Activated CD4-positive, alpha-beta T cell treated with anti-CD3 and anti-CD28 coated beads, Interleukin-2, amount 50 U/mL, for 1 hour (primary cell): ENCODE measurements around the gene LAMC3.
"Not testable (repeated sequence)": the region's sequence is repeated elsewhere in the genome, so short reads cannot be mapped to it uniquely, and the experiment has no call there.

Source experiments
- DNase-seq: peaks from one replicate; pipeline ENCODE4 v3.0.0-alpha.2; 2020

The LAMC3 gene

DNA sequence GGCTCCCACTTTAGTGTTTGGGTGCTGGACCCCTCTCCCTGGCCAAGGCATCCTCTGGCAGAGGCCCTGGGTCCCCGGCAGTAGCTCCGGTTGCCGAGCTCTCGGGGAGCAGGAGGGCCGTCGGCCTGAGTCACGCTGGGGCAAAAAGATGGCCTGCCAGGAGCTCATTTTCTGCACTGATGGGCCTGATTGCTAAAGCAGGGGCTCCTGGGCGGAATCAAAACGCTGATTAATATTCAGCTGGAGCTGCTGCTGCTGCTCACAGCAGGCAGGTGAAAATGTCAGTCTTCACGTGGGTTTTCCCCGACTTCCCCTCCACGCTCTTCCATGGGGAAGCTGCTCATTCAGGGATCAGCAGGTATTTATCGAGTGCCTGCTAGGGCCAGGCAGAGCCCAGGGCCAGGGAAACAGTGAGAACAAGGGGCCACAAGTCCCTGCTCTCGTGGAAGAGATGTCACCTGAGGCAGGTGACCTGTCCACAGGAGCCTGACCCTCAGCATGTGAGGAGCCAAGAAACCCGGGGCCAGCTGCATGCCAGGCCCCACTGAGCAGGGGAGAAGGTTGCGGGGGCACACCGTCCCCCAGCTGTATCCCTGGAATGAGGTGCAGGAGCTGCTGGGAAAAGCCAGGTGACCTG lies 22.1 kb downstream of the LAMC3 start:
- no peak for DNase-seq

DNA sequence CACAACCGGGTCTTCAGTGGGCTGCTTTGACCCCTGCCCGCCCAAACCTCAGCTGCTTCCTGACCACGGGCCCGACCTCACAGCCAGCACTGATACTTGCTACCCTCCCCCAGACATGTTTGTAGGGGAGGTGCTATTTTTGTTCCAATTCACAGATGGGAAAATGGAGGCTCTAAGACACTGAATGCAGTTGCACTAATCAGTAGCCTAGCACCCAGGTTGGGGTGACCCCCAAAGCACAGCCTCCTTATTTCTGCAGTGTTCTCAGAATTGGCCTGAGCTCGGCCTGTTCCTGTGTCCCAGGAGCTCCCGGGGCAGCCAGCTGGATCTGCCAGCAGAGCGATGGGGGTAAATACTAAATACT lies 22.6 kb downstream of the LAMC3 start:
- DNase-seq: no peak

DNA sequence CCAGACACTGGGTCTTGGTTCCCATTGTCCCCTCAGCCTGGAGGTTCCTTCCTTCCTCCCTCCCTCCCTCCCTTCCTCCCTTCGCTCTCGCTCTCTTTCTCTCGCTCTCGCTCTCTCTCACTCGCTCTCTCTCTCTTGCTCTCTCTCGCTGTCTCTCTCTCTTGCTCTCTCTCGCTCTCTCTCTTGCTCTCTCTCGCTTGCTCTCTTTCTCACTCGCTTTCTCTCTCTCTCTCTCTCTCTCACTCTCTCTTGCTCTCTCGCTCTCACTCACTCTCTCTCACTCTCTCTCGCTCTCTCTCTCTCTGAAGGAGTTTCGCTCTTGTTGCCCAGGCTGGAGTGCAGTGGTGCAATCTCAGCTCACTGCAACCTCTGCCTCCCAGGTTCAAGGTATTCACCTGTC lies 23.4 kb downstream of the LAMC3 start:
- no peak for DNase-seq

DNA sequence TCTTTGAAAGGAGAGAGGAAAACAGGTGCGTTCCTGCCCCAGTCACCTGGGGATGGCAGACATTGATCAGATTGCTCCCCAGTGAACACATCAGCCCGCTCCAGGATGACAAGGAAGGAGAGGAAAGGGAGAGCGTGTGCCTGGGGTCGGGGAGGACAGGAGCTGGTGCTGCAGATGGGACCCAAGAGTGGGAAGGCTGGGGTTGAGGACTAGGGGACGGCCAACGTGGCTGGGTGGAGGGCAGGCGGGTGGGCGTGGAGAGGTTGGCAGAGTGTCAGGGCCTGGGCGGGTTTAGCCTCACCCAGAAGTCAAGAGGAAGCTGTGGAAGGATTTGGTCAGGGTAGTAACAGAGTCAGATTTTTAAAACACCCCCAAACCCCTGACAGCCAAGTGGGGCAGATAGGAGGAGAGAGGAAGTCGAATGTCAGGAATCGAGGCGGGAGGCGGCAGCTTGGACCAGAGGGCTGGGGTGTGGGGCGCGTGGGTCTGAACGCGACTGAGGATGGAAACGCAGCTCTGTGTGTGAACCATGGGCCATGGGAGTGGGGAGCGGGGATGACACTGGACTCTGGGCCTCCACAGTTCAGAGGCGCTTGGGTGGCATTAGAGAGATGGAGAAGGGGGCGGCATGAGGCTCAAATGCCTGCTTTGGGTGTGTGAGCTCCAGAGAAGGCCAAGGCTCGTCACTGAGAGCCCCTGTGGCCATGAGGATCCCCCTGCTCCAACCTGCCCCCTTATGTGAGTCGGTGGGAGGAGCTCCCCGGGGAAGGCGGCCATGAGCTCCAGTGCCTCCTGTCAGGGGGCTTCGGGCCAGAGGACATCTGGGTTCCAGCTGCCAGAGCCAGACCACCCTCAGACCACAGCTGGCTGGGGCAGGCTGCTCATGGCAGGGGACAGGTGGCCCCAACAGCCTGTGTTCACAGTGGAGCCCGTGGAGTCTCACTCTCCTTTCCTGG lies 24.6 kb downstream of the LAMC3 start:
- no peak for DNase-seq

DNA sequence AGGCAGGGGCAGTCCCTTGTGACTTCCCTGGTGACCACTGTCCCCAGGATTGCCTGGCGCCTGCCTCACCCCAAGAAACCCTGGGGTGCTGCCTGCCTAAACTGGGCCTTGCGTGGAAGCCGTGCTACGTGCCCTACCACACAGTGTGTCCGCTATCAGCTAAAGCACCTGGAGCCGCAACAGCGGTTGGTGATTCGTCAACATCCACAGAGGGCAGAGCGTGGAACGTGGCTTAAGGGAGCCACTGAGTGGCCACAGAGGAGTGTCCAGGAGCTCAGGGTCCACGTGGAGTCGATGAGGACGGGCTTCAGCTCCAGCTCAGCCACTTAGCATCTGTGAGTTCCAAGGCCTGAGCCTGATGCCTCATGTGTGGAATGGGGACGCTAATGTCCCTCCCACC lies 25.3 kb downstream of the LAMC3 start:
- DNase-seq: no peak

DNA sequence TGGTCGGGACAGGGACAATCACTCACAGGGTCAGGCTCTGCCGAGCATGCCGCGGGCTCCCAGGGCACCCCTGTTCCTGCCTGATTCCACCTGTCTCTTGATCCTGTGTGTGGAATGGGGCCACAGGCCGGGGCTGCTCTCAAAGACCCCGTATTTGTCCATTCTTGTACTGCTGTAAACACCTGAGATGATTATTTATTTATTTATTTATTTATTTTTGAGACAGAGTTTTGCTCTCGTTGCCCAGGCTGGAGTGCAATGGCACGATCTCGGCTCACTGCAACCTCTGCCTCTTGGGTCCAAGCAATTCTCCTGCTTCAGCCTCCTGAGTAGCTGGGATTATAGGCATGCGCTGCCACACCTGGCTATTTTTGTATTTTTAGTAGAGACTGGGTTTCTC lies 25.8 kb downstream of the LAMC3 start:
- DNase-seq: not testable (repeated sequence)

DNA sequence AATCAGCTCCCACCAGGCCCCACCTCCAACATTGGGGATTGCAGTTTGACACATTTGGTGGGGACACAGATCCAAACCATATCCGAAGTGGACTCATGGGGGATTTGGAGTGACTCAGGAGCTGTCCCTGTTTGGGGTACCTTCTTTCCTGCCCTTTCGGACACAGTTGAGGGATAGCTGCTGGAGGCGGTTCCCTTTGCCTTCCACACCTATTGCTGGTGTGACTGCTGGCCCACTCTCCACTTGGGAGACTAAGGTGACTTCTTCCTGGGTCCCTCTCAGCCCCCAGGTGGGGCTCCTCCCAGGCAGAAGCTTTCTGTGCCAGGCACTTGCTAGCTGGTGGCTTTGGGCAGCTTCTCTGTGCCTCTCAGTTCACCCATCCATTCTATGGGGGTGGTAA lies 26.6 kb downstream of the LAMC3 start:
- DNase-seq: no peak

DNA sequence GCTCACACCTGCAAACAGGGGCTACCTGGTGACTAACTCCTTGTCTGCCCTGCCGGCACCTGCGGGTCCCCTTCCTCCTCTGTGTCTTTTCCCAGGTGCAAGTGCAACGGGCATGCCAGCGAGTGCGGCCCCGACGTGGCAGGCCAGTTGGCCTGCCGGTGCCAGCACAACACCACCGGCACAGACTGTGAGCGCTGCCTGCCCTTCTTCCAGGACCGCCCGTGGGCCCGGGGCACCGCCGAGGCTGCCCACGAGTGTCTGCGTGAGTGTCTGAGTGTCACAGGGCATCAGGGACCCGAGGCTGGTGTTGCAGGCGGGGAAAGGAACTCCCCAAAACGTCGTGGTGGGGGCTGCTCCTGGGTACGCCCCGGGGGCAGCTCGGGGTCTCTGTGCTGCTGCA lies 27.1 kb downstream of the LAMC3 start:
- no peak for DNase-seq

DNA sequence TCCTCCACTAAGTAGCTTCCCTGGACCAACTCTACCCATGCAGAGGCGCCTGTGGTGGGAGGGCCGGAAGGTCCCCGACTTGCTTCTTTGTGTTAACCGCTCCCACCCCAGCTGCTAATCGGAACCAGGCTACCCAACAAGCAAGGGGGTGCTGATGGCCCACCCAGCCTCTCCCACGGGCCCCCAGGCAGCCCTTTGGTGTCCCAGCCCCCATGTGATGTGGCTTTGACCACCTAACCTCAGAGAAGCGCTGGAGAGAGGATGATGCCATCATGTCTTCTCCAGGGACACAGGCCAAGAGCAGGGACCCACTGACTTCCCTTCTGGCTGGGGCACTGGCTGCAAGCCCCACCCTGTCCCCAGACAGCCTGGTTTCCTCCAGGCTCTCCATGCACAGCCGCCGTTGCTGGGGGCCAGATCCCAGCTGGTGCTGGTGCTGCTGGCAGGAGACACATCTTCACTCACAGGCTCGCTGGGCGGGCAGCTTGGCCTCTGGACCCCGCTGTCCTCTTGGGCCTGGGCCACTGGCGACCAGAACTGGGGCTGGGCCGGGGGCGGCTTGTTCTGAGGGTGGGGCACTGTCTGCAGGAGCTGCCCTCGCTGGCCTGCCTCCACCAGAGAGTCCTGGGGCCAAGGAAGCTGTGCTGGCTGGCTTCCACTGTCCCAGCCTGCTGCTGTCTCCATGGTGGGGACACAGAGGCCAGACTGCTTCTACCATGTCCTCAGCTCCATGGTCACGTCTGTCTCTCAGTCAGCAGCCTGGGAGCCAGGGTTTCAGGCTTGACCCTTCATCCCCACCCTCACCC lies 27.8 kb downstream of the LAMC3 start:
- DNase-seq: no peak

DNA sequence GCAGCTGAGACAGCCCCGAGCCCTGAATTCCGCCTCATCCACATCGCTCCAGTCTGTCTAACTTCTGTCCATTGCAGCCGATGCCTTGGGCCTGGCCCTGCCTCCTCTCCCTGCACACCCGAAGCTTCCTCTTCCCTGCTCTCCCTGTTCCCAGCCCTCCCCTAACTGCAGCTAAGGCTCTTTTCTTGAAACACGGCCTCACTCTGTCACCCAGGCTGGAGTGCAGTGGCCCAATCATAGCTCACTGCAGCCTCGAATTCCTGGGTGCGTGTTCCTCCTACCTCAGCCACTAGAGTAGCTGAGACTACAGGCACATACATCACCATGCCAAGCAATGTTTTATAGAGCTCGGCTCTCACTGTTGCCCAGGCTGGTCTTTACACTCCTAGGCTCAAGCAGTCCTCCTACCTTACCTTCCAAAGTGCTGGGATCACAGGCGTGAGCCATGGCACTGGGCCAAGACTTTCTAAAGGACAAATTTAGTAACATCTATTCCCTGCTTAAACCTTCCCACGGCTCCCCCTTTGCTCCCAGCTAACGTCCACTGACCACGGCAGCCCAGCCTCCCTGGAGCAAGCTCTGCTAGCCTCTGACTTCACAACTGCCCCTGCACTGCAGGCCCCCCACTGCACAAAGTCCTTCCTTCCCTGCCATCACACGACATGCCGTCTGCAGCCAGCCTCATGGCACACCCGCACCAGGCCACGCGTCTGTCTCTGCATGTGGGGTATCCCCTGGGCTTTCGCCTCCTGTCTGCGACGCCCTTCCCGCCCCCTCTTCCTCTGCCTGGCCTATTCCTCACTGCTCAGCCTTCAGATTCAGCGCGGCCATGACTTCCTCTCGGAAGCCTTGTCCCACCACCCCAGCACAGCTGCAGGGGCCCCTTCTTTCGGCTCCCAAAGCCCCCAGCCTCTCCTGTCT lies 28.6 kb downstream of the LAMC3 start:
- DNase-seq: no peak

DNA sequence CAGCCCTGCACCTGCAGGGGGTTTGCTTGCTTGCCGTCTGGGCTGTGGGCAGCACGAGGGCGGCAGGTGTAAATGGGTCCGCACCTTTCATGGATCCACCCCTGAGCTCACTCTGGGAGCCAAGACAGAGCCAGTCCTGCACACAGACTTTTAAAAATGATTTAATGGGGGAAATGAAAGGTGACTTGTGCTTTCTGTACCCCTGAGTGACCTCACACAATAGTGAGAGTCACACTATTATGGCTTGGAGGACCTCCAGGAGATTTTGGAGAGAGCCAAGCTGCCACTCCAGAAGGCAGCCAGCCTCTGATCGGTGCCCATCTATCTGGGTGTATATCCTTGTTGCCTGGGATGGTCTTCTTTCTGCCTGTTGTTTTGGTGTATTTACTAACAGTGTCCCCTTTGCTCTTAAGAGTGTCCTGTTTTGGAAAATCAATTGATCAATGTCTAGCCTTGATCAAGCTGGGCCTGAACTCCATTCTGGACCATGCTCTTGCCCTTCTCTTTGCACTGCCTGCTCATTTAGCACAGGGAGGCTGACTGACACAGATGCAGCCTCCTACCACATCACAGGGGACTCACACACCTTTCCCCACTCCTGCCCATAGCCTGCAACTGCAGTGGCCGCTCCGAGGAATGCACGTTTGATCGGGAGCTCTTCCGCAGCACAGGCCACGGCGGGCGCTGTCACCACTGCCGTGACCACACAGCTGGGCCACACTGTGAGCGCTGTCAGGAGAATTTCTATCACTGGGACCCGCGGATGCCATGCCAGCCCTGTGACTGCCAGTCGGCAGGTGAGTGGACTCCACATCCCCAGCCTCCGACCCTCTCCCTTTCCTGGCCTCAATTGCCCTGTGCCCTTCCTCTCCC lies 29.5 kb downstream of the LAMC3 start:
- no peak for DNase-seq

DNA sequence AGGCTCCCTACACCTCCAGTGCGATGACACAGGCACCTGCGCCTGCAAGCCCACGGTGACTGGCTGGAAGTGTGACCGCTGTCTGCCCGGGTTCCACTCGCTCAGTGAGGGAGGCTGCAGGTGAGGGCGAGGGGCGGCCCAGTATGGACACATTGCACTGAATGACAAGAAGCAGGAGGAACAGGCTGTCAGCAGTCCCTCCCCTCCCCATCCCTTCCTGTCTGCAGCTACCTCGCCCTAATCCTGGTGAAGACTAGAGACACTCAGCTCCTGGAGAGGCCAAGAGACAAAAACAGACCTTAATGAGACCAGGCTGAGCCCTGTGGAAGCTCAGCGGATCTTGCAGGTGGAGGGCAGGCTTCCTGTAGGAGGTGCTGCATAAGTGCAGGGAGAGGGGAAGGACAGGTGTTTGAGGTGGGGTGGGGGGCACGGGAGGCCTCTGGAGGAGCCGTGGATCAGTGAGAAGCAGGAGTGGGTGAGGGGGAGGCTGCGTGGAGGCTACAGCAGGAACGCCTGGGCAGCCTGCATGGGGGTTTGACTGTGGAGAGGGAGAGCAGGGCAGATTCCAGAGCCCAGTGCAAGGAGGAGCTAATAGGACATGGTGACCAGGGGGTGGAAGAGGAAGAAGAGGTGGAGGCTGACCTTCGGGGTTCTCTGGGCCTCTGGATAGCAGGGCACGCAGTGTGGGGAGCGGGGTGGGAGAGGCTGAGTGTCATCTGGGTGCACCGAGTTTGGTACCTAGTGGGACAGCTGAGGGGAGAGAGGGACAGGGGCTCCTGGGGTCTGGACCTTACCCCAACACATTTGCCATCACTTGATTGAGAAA lies 30.4 kb downstream of the LAMC3 start:
- no peak for DNase-seq

DNA sequence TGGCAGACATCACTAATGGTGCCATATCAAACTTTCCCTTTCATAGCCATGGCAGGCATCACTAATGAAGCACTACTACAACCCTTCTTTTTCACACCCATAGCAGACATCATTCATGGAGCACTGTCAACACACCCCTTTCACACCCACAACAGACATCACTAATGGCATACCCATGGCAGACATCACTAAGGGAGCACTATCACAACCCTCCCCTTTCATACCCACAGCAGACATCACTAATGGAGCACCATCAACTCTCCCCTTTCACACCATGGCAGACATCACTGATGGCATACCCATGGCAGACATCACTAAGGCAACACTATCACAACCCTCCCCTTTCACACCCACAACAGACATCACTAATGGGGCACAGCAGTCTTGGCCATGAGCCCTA lies 33.7 kb downstream of the LAMC3 start:
- no peak for DNase-seq

DNA sequence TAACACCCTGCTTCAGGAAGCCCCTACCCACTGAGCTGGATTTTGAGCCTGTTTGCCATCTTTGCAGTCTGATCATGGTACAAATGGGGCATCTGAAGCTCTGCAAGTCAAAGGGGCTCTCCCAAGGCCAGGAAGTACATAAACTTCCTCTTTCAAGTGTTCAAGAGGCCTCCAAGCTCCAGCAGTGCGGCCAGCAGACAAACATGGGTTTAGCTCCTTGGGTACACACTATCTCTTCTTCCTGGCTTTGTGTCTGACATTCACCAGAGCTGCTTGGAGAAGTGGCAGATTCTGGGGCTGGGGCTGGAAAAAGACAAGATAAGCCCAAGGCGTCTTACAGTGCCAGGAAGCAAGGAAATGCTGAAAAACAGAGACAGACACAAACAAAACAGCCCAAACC lies 34.1 kb downstream of the LAMC3 start:
- no peak for DNase-seq

DNA sequence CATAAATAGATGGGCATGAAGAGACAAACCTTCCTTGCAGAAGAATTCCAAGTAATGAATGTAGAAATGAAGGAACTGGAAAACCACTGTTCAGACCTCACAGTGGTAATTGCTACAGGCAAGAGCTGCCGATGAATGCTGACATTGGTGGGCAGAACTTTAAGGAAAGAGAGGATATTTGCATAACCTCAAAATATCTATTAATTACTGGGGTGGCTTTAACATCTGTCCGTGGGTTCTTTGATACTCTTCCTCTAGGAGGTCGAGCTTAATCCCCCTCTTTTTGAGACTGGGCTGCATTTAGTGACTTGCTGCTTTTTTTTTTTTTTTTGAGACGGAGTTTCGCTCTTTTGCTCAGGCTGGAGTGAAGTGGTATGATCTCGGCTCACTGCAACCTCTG lies 34.7 kb downstream of the LAMC3 start:
- DNase-seq: no peak

DNA sequence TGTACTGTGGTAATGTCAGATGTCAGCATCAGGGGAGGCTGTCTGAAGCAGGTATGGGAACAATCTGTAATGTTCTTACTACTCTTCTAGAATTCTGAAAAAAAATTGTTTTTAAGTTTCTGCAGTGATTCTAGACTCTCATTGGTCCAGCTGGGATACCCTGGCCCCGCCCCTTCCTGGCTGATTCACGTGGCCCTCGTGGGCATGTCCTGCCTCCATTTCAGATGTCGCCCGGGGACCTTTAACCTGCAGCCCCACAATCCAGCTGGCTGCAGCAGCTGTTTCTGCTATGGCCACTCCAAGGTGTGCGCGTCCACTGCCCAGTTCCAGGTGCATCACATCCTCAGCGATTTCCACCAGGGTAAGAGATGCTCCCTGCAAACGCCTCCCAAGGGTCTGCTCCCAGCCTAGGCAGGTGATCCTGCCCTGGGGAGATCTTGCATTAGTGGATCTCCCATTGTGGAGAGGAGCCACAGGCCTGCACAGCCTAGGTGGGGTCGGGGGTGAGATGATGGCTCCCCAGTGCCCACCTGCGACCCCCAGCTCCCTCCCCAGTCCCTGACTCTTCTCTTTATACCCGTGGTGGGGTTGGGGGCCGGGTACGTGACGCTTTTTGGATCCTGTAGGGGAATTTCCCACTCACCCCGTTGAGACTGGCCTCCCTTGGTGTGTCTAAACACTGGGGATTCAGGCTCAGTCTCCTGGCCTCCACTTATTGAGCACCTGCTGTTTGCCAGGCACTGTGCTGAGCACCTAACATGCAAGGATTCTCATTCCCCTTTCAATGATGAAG lies 36.5 kb downstream of the LAMC3 start:
- peak; percentile 43 for DNase-seq

DNA sequence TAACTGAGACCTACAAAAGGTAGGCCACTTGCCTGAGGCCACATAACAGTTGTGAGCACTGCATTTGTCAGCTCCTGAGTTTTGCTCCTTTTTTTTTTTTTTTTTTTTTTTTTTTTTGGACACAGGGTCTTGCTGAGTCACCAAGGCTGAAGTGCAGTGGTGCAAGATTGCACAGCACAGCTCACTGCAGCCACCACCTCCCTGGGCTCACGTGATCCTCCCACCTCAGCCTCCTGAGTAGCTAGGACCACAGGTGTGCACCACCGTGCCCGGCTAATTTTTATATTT lies 37.1 kb downstream of the LAMC3 start:
- no peak for DNase-seq

DNA sequence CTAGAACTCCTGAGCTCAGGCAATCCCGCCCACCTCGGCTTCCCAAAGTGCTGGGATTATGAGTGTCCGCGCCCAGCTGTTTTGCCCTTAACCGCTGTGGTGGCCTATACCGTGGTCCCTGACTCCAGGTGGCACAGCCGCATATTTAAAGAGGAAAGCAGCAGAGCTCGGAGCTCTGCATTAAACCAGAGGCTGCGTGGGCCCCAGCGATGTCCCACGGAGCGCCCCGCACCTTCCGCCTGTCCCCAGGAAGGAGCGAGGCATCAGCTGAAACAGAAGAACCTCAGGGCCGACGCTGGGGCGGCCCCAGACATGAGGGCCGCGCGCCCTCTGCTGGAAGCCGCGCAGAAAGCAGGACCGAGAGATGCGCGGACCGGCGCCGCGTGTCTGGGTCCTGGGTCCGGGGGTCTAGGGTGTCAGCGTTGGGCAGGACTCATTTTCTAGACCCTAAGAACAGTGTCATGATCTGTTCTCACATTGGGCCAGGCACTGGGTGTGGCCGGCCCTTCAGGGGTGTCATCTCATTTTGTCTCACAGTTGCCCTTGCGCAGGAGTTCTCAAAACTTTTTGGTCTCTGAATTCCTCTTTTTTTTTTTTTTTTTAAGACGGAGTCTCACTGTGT lies 37.7 kb downstream of the LAMC3 start:
- peak; percentile 69 for DNase-seq

DNA sequence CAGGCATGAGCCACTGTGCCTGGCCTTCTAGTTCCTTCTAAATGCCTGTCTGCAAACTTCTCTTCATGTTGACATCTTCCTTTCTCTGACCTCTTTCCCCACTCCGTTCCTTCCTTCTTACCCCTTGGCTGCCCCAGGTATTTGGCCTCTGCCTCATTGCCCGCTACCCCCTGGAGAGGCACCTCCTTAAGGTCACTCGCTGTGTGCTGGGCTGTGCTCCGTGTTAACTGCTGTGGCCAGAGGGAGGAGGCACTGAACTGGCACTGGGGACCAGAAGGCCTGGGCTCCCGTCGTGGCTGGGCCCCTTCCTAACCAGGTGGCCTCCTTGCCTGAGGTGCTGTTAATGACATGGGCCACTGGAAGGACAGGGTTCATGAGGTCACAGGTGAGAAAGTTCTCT lies 39.4 kb downstream of the LAMC3 start:
- no peak for DNase-seq

DNA sequence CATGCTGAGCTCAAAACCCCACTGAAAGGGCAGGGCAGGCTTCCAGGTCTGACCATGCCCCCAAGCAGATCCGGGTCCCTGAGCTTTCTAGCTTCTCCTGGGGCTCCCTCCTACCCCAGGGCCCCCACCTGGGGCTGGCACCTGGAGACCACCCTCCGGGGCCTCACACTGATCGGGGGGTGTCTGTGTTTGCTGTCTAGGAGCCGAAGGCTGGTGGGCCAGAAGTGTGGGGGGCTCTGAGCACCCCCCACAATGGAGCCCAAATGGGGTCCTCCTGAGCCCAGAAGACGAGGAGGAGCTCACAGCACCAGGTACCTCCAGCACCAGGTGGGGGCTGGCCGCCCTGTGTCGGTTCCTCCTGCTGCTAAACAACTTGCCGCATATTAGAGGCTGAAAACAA lies 39.8 kb downstream of the LAMC3 start:
- no peak for DNase-seq
